NCI-H2196 (cell line): ENCODE results near the gene ZNF839.

Experiments
- DNase-seq: peaks from one replicate; lab custom pipeline; 2025; ENCODE audit not compliant: unreplicated experiment; lab: John Stamatoyannopoulos, UW

ZNF839 gene

GRCh38 chr14:102371361-102371760 lies 51.8 kb downstream of the ZNF839 start:
- DNase-seq: no peak

GRCh38 chr14:102373110-102373509 lies 53.6 kb downstream of the ZNF839 start:
- DNase-seq: no peak

GRCh38 chr14:102374264-102374663 lies 54.7 kb downstream of the ZNF839 start:
- no peak for DNase-seq

- no peak for DNase-seq
Observed at GRCh38 chr14:102375119-102375518, 55.6 kb downstream of the ZNF839 start.

- no peak for DNase-seq
Observed at GRCh38 chr14:102377696-102378095, 58.1 kb downstream of the ZNF839 start.

- DNase-seq: no peak
Observed at GRCh38 chr14:102378830-102379229, 59.3 kb downstream of the ZNF839 start.

- DNase-seq: no peak
Observed at GRCh38 chr14:102387086-102387485, 67.5 kb downstream of the ZNF839 start.

- DNase-seq: no peak
Observed at GRCh38 chr14:102389246-102389645, 69.7 kb downstream of the ZNF839 start.

- no peak for DNase-seq
Observed at GRCh38 chr14:102390064-102390855, 70.7 kb downstream of the ZNF839 start.
